Stimulated activated naive B cell treated with anti-CD40 and anti-IgM and Interleukin-4, amounts not matched to agents 10 μg/mL and 1 μg/mL and 100 μg/mL, for 72 hours (primary cell): ENCODE measurements around the gene ANG.
"Not testable (repeated sequence)": the region's sequence is repeated elsewhere in the genome, so short reads cannot be mapped to it uniquely, and the experiment has no call there.

Experiments
- ATAC-seq, 2 donors: fragments of 150-1000 bp; cut with Tn5 transposase; replicated peaks; 2 replicates each; pipeline ENCODE4 v1.10.0; 2021; ENCODE audit warnings: moderate library complexity in 1 of 2
- DNase-seq: peaks from one replicate; pipeline ENCODE4 v3.0.0; 2021
- H3K27ac Mint-ChIP-seq: one replicate; pipeline ENCODE4 v1.8.0; 2022; ENCODE audit warnings: mild to moderate bottlenecking, mixed read lengths
- H3K27me3 Mint-ChIP-seq, 2 donors: one replicate each; pipeline ENCODE4 v1.8.0; 2022; ENCODE audit warnings: mixed read lengths in 2 of 2
- H3K36me3 Mint-ChIP-seq, 2 donors: one replicate each; pipeline ENCODE4 v1.8.0; 2022; ENCODE audit warnings: mixed read lengths in 2 of 2, mild to moderate bottlenecking in 1 of 2
- H3K4me1 Mint-ChIP-seq, 2 donors: one replicate each; pipeline ENCODE4 v1.8.0; 2022; ENCODE audit warnings: mixed read lengths in 2 of 2, mild to moderate bottlenecking in 1 of 2
- H3K4me3 Mint-ChIP-seq, 2 donors: one replicate each; pipeline ENCODE4 v1.8.0; 2022; ENCODE audit warnings: mild to moderate bottlenecking in 2 of 2, mixed read lengths in 2 of 2, moderate library complexity in 1 of 2
- H3K9me3 Mint-ChIP-seq, 2 donors: one replicate each; pipeline ENCODE4 v1.8.0; 2022; ENCODE audit warnings: mixed read lengths in 2 of 2, mild to moderate bottlenecking in 1 of 2

Gene ANG

GRCh38 chr14:20661197-20661596 is 27.4 kb upstream of the ANG start:
- peaks cover 28 to 32% of the 10 kb centered on the region in 2 donors for H3K4me1 Mint-ChIP-seq
- no peaks in the 10 kb centered on the region for H3K36me3 Mint-ChIP-seq
- no peak for DNase-seq
- no peak overlapping the region for H3K4me3 Mint-ChIP-seq
- no peaks in the 10 kb centered on the region for H3K9me3 Mint-ChIP-seq
- H3K27me3 Mint-ChIP-seq = peaks cover 29 to 31% of the 10 kb centered on the region in 2 donors
- ATAC-seq = no peak
- no peak overlapping the region for H3K27ac Mint-ChIP-seq

DNA sequence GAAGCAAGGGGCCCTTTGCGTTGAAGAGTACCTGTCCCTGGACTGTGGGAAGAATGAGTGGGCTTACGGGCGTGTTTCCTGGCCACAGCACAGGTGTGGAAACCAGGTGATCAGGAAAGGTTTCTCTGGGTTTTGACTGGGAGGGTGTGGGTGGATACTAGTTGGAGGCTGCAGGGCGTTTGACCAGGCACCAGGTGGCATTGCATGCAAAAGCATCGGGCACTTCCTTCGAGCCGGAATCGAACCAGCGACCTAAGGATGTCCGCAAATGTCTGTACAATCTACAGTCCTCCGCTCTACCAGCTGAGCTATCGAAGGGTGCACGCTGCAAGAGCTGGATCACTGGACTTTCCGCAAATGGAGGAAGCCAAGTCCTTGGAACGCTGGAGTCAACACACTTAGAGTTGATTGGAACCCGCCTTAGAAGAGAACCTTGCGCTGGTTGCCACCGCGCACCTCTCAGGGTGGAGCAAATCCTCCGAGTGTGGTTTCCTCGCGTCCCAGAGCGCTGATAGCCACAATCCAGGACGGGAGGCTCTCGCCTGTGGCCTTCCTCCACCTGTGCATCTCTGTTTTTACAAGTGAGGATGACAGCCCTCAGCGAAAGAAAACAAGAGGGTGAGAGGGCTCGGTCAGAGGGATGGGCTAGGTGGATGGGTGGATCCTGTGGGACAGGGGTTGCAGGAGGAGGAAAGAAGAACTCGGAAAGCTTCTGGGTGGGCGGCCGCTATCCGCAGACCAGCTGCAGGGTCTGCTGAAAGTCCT is 25.4 kb upstream of the ANG start:
- Mint-ChIP-seq H3K4me3 (peak overlapping the region; percentile 88 to 89), H3K27me3 (peaks cover 12 to 13% of the 10 kb centered on the region in 2 donors), H3K9me3 (peaks cover 0 to under 1% of the 10 kb centered on the region in 2 donors), H3K27ac (peak overlapping the region; percentile 90), H3K4me1 (peaks cover 39 to 47% of the 10 kb centered on the region in 2 donors), H3K36me3 (peaks cover 0 to 4% of the 10 kb centered on the region in 2 donors)
- ATAC-seq = peak; percentile 80 to 82
- DNase-seq = peak; percentile 80

- not testable (repeated sequence) for H3K27ac Mint-ChIP-seq, H3K9me3 Mint-ChIP-seq, H3K36me3 Mint-ChIP-seq, DNase-seq, H3K27me3 Mint-ChIP-seq, ATAC-seq
- peak overlapping the region in 1 of 2 donors; percentile 25 for H3K4me3 Mint-ChIP-seq
- H3K4me1 Mint-ChIP-seq = peaks cover 45 to 56% of the 10 kb centered on the region in 2 donors
Measured at GRCh38 chr14:20666400-20666961, 22.1 kb upstream of the ANG start.

GRCh38 chr14:20667957-20668356 is 20.6 kb upstream of the ANG start:
- Mint-ChIP-seq H3K36me3 (peaks cover 0 to 4% of the 10 kb centered on the region in 2 donors), H3K27ac (peak overlapping the region; percentile 82), H3K4me3 (peak overlapping the region in 1 of 2 donors; percentile 67), H3K4me1 (peaks cover 47 to 61% of the 10 kb centered on the region in 2 donors), H3K27me3 (no peaks in the 10 kb centered on the region), H3K9me3 (peaks cover 2 to 5% of the 10 kb centered on the region in 2 donors)
- ATAC-seq = peak; percentile 83 to 85
- peak; percentile 59 for DNase-seq

DNA sequence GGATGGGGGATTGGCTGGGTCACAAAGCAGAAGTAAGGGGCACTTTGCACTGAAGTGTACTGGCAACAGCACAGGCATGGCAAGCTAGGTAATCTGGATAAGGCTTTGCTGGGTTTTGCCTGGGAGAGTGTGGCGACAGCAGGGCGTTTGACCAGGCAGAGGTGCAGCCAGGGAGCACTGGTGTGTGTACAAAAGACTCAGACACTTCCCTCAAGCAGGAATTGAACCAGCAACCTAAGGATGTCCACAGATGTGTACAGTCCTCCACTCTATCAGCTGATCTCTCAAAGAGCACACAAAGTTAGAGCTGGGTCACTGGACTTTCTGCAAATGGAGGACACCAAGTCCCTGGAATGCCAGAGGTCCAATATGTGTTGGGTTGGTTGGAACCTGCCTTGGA is 19.6 kb upstream of the ANG start:
- H3K4me1 Mint-ChIP-seq = peaks cover 39 to 51% of the 10 kb centered on the region in 2 donors
- H3K27ac Mint-ChIP-seq = peak overlapping the region; percentile 82
- no peak for ATAC-seq

GRCh38 chr14:20671597-20672283 is 16.8 kb upstream of the ANG start:
- H3K4me3 Mint-ChIP-seq = no peak overlapping the region
- peak; percentile 73 to 75 for ATAC-seq
- H3K36me3 Mint-ChIP-seq = no peaks in the 10 kb centered on the region
- H3K27me3 Mint-ChIP-seq = no peaks in the 10 kb centered on the region
- peak overlapping the region; percentile 84 for H3K27ac Mint-ChIP-seq
- DNase-seq = no peak
- peaks cover 28 to 40% of the 10 kb centered on the region in 2 donors for H3K4me1 Mint-ChIP-seq
- H3K9me3 Mint-ChIP-seq = peaks cover 2 to 5% of the 10 kb centered on the region in 2 donors

More for the DNA sequence above, 19.6 kb upstream of the ANG start:
- Mint-ChIP-seq H3K9me3 (peaks cover 2 to 5% of the 10 kb centered on the region in 2 donors), H3K36me3 (peaks cover 0 to 4% of the 10 kb centered on the region in 2 donors), H3K27me3 (no peaks in the 10 kb centered on the region), H3K4me3 (no peak overlapping the region)
- no peak for DNase-seq

GRCh38 chr14:20675669-20676068 is 12.9 kb upstream of the ANG start:
- H3K27me3 Mint-ChIP-seq = peaks cover 4% of the 10 kb centered on the region in 2 donors
- H3K9me3 Mint-ChIP-seq = no peaks in the 10 kb centered on the region
- H3K36me3 Mint-ChIP-seq = no peaks in the 10 kb centered on the region
- no peak overlapping the region for H3K4me3 Mint-ChIP-seq
- peaks cover 17 to 20% of the 10 kb centered on the region in 2 donors for H3K4me1 Mint-ChIP-seq
- no peak overlapping the region for H3K27ac Mint-ChIP-seq
- DNase-seq (no peak), ATAC-seq (peak; percentile 62 to 81)

DNA sequence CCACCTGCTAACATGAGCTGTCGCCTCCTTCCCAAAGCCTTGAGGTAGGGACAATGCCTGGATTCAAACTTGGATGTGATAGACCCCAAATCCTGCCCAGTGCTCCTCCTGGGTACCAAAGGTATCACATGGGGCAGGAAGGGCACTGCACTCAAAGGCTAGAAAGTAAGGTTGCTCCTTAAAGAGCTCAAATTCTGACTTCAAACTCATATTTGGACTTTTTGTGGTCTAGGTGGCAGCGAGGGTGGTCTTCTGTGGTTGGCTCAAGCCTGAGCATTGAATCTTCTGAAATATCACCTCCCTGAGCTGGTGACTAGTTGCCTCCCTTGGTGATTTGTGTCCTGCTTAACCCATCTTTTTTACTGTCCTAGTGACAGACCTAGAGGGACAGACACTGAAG is 12.5 kb upstream of the ANG start:
- no peaks in the 10 kb centered on the region for H3K36me3 Mint-ChIP-seq
- no peaks in the 10 kb centered on the region for H3K9me3 Mint-ChIP-seq
- no peak for DNase-seq
- H3K4me3 Mint-ChIP-seq = no peak overlapping the region
- H3K4me1 Mint-ChIP-seq = peaks cover 17 to 24% of the 10 kb centered on the region in 2 donors
- ATAC-seq = no peak
- peaks cover 6% of the 10 kb centered on the region in 2 donors for H3K27me3 Mint-ChIP-seq
- no peak overlapping the region for H3K27ac Mint-ChIP-seq

DNA sequence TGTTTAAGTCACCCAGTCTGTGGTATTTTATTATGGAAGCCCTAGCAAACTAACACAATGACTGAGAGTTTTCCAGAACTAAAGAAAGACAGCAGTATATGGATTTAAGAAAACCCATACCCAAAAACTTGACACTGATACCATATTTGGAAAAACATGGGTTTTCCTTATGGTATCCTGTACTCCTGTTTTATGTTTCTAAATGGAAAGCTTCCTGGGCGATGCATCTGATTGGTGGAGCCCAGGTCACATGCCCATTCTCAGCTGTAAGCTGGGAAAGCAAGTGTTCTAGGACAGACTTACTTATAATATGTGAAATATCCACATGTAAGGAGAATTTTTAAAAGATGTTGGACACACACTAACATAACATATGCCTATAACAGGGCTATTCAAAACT is 8.7 kb upstream of the ANG start:
- Mint-ChIP-seq H3K27ac (no peak overlapping the region), H3K9me3 (no peaks in the 10 kb centered on the region)
- DNase-seq = no peak

GRCh38 chr14:20680363-20680762 is 8.2 kb upstream of the ANG start:
- no peak for DNase-seq
- peaks cover 6% of the 10 kb centered on the region in 2 donors for H3K27me3 Mint-ChIP-seq
- H3K4me1 Mint-ChIP-seq = peaks cover 6 to 27% of the 10 kb centered on the region in 2 donors
- H3K27ac Mint-ChIP-seq = no peak overlapping the region
- peak overlapping the region in 1 of 2 donors; percentile 5 for H3K4me3 Mint-ChIP-seq
- no peak for ATAC-seq
- H3K9me3 Mint-ChIP-seq = no peaks in the 10 kb centered on the region
- no peaks in the 10 kb centered on the region for H3K36me3 Mint-ChIP-seq

More for the DNA sequence above, 8.7 kb upstream of the ANG start:
- no peak for ATAC-seq
- Mint-ChIP-seq H3K4me3 (no peak overlapping the region), H3K4me1 (peaks cover 6 to 25% of the 10 kb centered on the region in 2 donors), H3K36me3 (no peaks in the 10 kb centered on the region), H3K27me3 (peaks cover 6% of the 10 kb centered on the region in 2 donors)

DNA sequence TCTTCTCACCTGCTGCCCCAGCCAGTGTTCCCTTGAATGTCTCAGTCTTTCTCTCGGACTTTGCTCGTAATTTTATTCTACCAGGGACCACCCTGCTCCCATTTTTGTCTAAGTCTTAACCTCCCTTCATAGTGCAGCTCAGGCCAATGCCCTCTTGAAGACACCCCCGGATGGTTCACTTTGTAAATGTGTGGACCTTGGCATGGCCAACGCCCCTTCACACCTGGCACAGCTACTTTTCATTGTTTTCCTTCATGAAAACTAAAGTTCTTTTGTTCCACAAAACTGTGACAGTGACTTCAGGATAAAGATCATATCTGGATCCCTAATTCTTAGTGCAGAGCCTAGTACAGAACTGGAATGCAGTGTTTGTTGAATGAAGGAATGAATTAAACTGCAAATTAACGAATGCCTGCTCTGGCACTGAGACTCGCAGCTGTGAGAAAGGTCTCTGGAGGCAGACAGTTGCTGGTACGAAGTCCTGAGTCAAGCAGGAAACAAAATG is 7.7 kb upstream of the ANG start:
- Mint-ChIP-seq H3K9me3 (no peaks in the 10 kb centered on the region), H3K36me3 (no peaks in the 10 kb centered on the region), H3K27me3 (peaks cover 6% of the 10 kb centered on the region in 2 donors), H3K4me1 (peaks cover 1 to 25% of the 10 kb centered on the region in 2 donors), H3K4me3 (no peak overlapping the region), H3K27ac (no peak overlapping the region)
- no peak for DNase-seq
- ATAC-seq = peak in 1 of 2 donors; percentile 50

DNA sequence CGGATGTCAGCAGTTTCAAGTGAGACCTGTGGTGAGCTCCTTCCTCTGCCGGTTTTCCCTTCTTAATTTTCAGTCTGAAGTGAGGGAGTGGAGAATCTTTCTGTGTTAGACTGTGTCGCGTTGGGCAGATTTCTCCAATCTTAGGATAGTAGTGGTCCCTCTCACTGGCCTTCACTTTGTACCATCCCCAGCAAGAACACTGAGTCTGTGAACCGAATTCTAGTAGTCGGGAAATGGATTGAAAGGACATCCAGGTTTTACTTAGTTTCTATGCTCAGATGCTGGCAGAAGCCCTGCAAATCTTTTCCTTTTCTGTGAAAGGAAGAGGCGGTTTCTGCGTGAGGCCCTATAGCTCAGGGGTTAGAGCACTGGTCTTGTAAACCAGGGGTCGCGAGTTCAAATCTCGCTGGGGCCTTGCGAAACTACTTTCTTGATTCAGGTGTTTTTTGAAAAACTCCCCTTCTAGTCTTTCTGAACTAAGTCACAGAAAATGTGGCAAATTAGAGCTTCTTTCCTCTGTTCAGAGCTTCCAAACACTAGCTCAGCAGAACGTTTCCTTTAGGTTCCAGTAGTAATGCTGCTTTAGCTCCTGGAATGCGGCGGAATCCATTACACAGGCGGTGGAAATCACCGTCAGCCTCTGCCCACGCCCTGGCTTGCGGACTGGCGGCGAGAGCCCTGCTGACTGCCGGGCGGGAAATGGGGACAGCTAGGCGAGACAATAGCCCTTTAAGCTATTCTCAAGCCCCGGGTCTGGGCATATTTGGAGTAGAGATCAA is 7.0 kb upstream of the ANG start:
- Mint-ChIP-seq H3K36me3 (no peaks in the 10 kb centered on the region), H3K4me3 (no peak overlapping the region), H3K27me3 (peaks cover 6% of the 10 kb centered on the region in 2 donors), H3K4me1 (peaks cover 0 to 27% of the 10 kb centered on the region in 2 donors), H3K27ac (no peak overlapping the region), H3K9me3 (no peaks in the 10 kb centered on the region)
- DNase-seq (peak; percentile 83), ATAC-seq (peak; percentile 31 to 43)

DNA sequence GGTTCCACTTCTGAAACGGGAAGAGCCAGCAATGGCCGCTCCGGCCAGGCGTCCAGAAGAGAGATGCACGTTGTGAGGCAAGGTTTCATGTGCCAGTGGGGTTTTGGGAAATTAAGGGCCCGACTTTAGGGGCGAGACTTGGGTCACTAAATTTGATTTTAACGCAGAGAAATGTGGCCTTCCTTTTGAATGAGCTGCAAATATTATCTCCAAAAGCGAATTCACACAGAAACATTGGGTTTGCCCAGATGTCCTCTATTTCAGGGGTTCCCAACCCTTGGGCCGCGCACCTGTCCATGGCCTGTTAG is 6.5 kb upstream of the ANG start:
- Mint-ChIP-seq H3K4me3 (no peak overlapping the region), H3K9me3 (no peaks in the 10 kb centered on the region), H3K36me3 (no peaks in the 10 kb centered on the region), H3K27me3 (peaks cover 6% of the 10 kb centered on the region in 2 donors), H3K4me1 (peaks cover 0 to 27% of the 10 kb centered on the region in 2 donors), H3K27ac (no peak overlapping the region)
- no peak for ATAC-seq
- no peak for DNase-seq
